ENCODE results near the gene CDH23. TPM values are rescaled to one million over a fixed set of nuclear protein-coding genes. Genes with fewer than 3 reads are reported as not detected.

The CDH23 gene
- polyA plus RNA-seq, 1 donor from 2014 or later, result 6.6 TPM

- no peak overlapping the region for H3K27ac ChIP-seq (ENCODE audit: low read length)
- no peaks in the 10 kb centered on the region for H3F3A ChIP-seq (ENCODE audit: insufficient read depth, low read length, poor library complexity, severe bottlenecking)
- H3K4me2 ChIP-seq (ENCODE audit: low read length), result no peak overlapping the region
- no peaks in the 10 kb centered on the region for H4K20me1 ChIP-seq (ENCODE audit: insufficient read depth)
- no peaks in the 10 kb centered on the region for H3K79me2 ChIP-seq (replicated peaks; ENCODE audit: insufficient read depth, low read length)
- H3K4me3 ChIP-seq (ENCODE audit: low read length), result no peak overlapping the region
- TF ChIP-seq POLR2AphosphoS5 (IDR thresholded peaks at IDR 0.05), result no peak
- TF ChIP-seq REST (IDR thresholded peaks at IDR 0.05; ENCODE audit: borderline replicate concordance), result no peak
- no peak for TF ChIP-seq SMC3 (conservative IDR thresholded peaks at IDR 0.05; ENCODE audit: poor library complexity)
- no peak for TF ChIP-seq RAD21 (conservative IDR thresholded peaks at IDR 0.05)
- TF ChIP-seq EP300 (conservative IDR thresholded peaks at IDR 0.05; ENCODE audit: poor library complexity, severe bottlenecking), result no peak
- TF ChIP-seq MXI1 (conservative IDR thresholded peaks at IDR 0.05; ENCODE audit: poor library complexity, severe bottlenecking), result no peak
- TF ChIP-seq CTCF (IDR thresholded peaks at IDR 0.05; ENCODE audit: poor library complexity, severe bottlenecking), result no peak
- no peak for TF ChIP-seq EZH2 (IDR thresholded peaks at IDR 0.05; ENCODE audit: borderline replicate concordance, insufficient read depth, low read length, poor library complexity, severe bottlenecking)
- no peaks in the 10 kb centered on the region for H3K9me3 ChIP-seq (ENCODE audit: low read length)
- no peak overlapping the region for H3K9ac ChIP-seq (ENCODE audit: low read length)
- H3K27me3 ChIP-seq (ENCODE audit: insufficient read depth, low read depth, low read length), result no peaks in the 10 kb centered on the region
- H3K36me3 ChIP-seq (ENCODE audit: insufficient read depth, low read length), result no peaks in the 10 kb centered on the region
- H2AFZ ChIP-seq (ENCODE audit: low read depth, low read length), result no peak overlapping the region
- no peaks in the 10 kb centered on the region for H3K9me2 ChIP-seq (ENCODE audit: insufficient read depth, low read length)
Observed at GRCh38 chr10:71750986-71751385, 354.3 kb downstream of the CDH23 start.

- no peak overlapping the region for H3K4me3 ChIP-seq (ENCODE audit: low read length)
- no peak overlapping the region for H3K4me2 ChIP-seq (ENCODE audit: low read length)
- H3K36me3 ChIP-seq (ENCODE audit: insufficient read depth, low read length), result no peaks in the 10 kb centered on the region
- H3K27ac ChIP-seq (ENCODE audit: low read length), result no peak overlapping the region
- H3F3A ChIP-seq (ENCODE audit: insufficient read depth, low read length, poor library complexity, severe bottlenecking), result no peaks in the 10 kb centered on the region
- H4K20me1 ChIP-seq (ENCODE audit: insufficient read depth), result no peaks in the 10 kb centered on the region
- H3K9me2 ChIP-seq (ENCODE audit: insufficient read depth, low read length), result no peaks in the 10 kb centered on the region
- H2AFZ ChIP-seq (ENCODE audit: low read depth, low read length), result no peak overlapping the region
- H3K9ac ChIP-seq (ENCODE audit: low read length), result no peak overlapping the region
- TF ChIP-seq REST (IDR thresholded peaks at IDR 0.05; ENCODE audit: borderline replicate concordance) (no peak), RAD21 (conservative IDR thresholded peaks at IDR 0.05) (no peak), SMC3 (conservative IDR thresholded peaks at IDR 0.05; ENCODE audit: poor library complexity) (no peak), MXI1 (conservative IDR thresholded peaks at IDR 0.05; ENCODE audit: poor library complexity, severe bottlenecking) (no peak), TAF1 (IDR thresholded peaks at IDR 0.05; ENCODE audit: low read depth) (no peak), EP300 (conservative IDR thresholded peaks at IDR 0.05; ENCODE audit: poor library complexity, severe bottlenecking) (no peak)
- H3K27me3 ChIP-seq (ENCODE audit: insufficient read depth, low read depth, low read length), result no peaks in the 10 kb centered on the region
- no peaks in the 10 kb centered on the region for H3K9me3 ChIP-seq (ENCODE audit: low read length)
- H3K79me2 ChIP-seq (replicated peaks; ENCODE audit: insufficient read depth, low read length), result no peaks in the 10 kb centered on the region
Observed at GRCh38 chr10:71751515-71752224, 354.9 kb downstream of the CDH23 start.

Data from neural cell (in vitro differentiated cells).